Adipose tissue (tissue), 3 donors: ENCODE results near the gene PHF12. TPM values are rescaled to one million over a fixed set of nuclear protein-coding genes. Genes with fewer than 3 reads are reported as not detected.

ENCODE experiments used
- H3K27ac ChIP-seq: one replicate; pipeline ENCODE4 v1.5.1; 2013; ENCODE audit warnings: low read depth, low read length
- WGBS, 3 donors: extraction: QIAGEN DNeasy Blood & Tissue Kit; methylation state at CpG; one replicate each; pipeline ENCODE4 v1.1.7; 2013; 5-methylcytosine and 5-hydroxymethylcytosine counted together
- polyA plus RNA-seq, 3 donors: library from polyadenylated mRNA; stranded (reverse); fragments of 200-250 nt; gene quantifications; one replicate each; pipeline ENCODE4 v1.2.3, GENCODE V29; 2013
- donor health status: healthy with polysubstance abuse.
- donor health status: Bipolar disorder and iron deficiency.
- donor health status: healthy.

PHF12 gene
- polyA plus RNA-seq, 3 donors, result 13.5 to 17.2 (median 14.0) TPM

DNA sequence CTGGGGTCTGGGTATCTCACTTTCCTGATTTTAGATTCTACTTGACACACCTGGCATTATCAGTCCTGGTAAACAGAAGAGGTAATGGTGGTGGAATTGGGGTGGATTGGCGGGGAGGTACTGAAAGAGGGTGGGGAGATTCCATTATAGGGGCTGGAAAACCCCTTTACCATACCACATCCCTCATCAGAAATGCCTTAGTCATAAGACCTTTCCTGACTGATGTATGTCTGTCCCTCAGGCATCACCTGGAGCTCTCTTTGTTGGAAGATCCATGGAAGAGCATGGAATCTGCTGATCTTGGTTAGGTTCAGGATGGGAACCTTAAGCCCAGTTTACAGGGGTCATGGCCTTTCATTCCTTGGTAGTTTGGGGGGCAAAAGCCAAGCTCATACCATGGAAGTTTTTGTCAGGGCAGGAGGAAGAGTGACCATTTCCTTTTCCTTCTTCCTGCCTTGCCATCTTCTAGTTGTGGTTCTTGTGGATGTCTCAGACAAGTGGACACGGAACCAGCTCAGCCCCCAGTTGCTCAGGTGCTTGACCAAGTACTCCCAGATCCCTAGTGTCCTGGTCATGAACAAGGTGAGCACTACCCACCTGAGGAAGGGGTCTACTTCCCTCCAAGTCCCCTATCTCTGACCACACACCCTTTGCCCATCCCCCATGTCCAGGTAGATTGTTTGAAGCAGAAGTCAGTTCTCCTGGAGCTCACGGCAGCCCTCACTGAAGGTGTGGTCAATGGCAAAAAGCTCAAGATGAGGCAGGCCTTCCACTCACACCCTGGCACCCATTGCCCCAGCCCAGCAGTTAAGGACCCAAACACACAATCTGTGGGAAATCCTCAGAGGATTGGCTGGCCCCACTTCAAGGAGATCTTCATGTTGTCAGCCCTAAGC, 93.2 kb downstream of the PHF12 start:
- 90 to 91% (median 91%) methylated on average over 3 of the region's 3 CpGs for WGBS, 3 donors

DNA sequence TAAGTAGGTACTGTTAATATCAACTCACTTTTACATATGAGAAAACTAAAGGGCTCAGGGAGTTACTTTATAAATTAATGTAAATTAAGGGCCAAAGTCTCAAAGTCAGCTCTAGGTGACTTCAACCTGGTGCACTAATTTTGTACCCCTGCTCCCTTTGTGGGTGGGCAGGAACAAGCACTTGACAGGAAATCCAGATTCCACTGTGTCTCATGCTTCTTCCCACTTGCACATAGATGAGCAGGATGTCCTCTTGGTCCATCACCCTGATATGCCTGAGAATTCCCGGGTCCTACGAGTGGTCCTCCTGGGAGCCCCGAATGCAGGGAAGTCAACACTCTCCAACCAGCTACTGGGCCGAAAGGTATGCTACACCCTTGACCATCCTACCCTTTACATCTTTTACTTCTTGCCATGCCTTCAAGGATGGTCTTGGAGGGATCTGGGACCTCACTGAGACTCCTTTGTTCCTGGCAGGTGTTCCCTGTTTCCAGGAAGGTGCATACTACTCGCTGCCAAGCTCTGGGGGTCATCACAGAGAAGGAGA, 95.2 kb downstream of the PHF12 start:
- H3K27ac ChIP-seq, result no peak overlapping the region
- WGBS, 3 donors, result 88 to 93% (median 89%) methylated on average over 5 of the region's 5 CpGs

More for the DNA sequence above, 93.2 kb downstream of the PHF12 start:
- no peak overlapping the region for H3K27ac ChIP-seq

DNA sequence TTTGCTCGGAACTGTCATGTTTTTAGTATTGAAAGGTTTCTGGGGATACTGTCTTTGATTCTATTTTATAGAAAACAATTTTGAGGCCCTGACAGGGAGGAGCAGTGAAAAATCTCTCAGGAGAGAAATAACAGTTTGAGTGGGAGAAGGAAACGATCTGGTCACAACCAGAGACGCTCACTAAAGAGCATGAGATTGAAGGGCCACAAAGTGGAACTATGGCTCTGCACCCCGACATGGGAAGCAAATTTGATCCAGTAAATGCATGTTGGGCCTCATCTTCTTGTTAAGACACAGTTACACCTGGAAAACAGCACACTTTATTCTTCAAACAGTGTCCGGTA, 96.0 kb downstream of the PHF12 start:
- 14 to 17% (median 14%) methylated on average over 5 of the region's 5 CpGs for WGBS, 3 donors
- H3K27ac ChIP-seq, result peak overlapping the region; percentile 2

Other genes starting within 250 kb of the PHF12 start
- gene PROCA1, start 239.6 kb downstream of the PHF12 start, polyA plus RNA-seq, result 1 to 10 TPM in 2 of 3 donors, under 1 TPM in 1; 0.35 to 2.9 (median 1.2) TPM
- gene RAB34, start 233.7 kb downstream of the PHF12 start, polyA plus RNA-seq, result 100 to 1,000 TPM in 1 of 3 donors, 10 to 100 TPM in 1, 1 to 10 TPM in 1; 7.9 to 125 (median 38.3) TPM
- gene RPL23A, start 231.5 kb downstream of the PHF12 start, polyA plus RNA-seq, result 1,000 to 10,000 TPM in 2 of 3 donors, 100 to 1,000 TPM in 1; 866 to 1,848 (median 1,584) TPM
- gene TLCD1, start 225.3 kb downstream of the PHF12 start, polyA plus RNA-seq, result 10 to 100 TPM in 1 of 3 donors, 1 to 10 TPM in 2; 2.4 to 11.7 (median 5.4) TPM
- 1 to 10 TPM; 1.8 to 2.7 (median 1.9) TPM for gene NEK8, start 222.7 kb downstream of the PHF12 start, polyA plus RNA-seq
- 10 to 100 TPM; 10.9 to 22.7 (median 19.5) TPM for gene TRAF4, start 207.5 kb downstream of the PHF12 start, polyA plus RNA-seq
- 1 to 10 TPM; 4.9 to 9.2 (median 5.6) TPM for gene FAM222B, start 108.7 kb downstream of the PHF12 start, polyA plus RNA-seq
- 10 to 100 TPM; 22.8 to 40.5 (median 34.1) TPM for gene ERAL1, start 96.5 kb downstream of the PHF12 start, polyA plus RNA-seq
- gene FLOT2, start 53.8 kb downstream of the PHF12 start, polyA plus RNA-seq, result 100 to 1,000 TPM in 1 of 3 donors, 10 to 100 TPM in 2; 34.9 to 115 (median 76.6) TPM
- gene DHRS13, start 48.4 kb downstream of the PHF12 start, polyA plus RNA-seq, result 1 to 10 TPM; 3.9 to 6.5 (median 5.3) TPM
- under 1 TPM in 2 of 3 donors, not detected in 1; 0.21 to 0.25 TPM for gene SEZ6, start 54.5 kb upstream of the PHF12 start, polyA plus RNA-seq
- under 1 TPM; 0.25 to 0.67 (median 0.33) TPM for gene PIPOX, start 91.6 kb upstream of the PHF12 start, polyA plus RNA-seq
- gene MYO18A, start 228.9 kb upstream of the PHF12 start, polyA plus RNA-seq, result 10 to 100 TPM; 14.3 to 33.3 (median 18.6) TPM